OCI-LY7 (cell line): ENCODE measurements around the gene DNAH6. TPM values are rescaled to one million over a fixed set of nuclear protein-coding genes. Genes with fewer than 3 reads are reported as not detected.

Source experiments
- BruUV-seq: library from RNA; stranded (reverse); fragments of 400-500 nt; replicated peaks from 2 replicates; lab custom pipeline; 2021; lab: Mats Ljungman, UMichigan
- CTCF ChIA-PET: fragments of 300-600 bp; sonication (Branson Sonifier 250); formaldehyde crosslinking; loops from one replicate; lab custom pipeline; 2022; ENCODE audit warnings: antibody characterized with exemption; ENCODE audit not compliant: unreplicated experiment; lab: Charles Lee
- POLR2A ChIA-PET: fragments of 300-600 bp; sonication (Branson Sonifier 250); formaldehyde crosslinking; loops from one replicate; lab custom pipeline; 2022; ENCODE audit warnings: antibody characterized with exemption; lab: Charles Lee
- DNase-seq: peaks from one replicate; pipeline ENCODE4 v3.0.0-alpha.2; 2015; ENCODE audit warnings: low spot score
- H2AFZ ChIP-seq: fragments of 200-600 bp; sonication (generic), shearing (Covaris generic); 2 replicates; pipeline ENCODE4 v1.6.1; 2014; ENCODE audit warnings: mild to moderate bottlenecking, antibody characterized with exemption, low read length, moderate library complexity
- H3K27ac ChIP-seq: fragments of 200-600 bp; sonication (generic); 2 replicates; pipeline ENCODE4 v1.5.1; 2014; ENCODE audit warnings: mixed run types, low read depth, mild to moderate bottlenecking, moderate library complexity, low read length, inconsistent platforms; ENCODE audit not compliant: poor library complexity, severe bottlenecking
- H3K36me3 ChIP-seq: fragments of 200-600 bp; sonication (generic); 2 replicates; pipeline ENCODE4 v1.6.1; 2014; ENCODE audit warnings: mild to moderate bottlenecking, antibody characterized with exemption, low read length, moderate library complexity, mixed read lengths; ENCODE audit not compliant: insufficient read depth
- H3K4me1 ChIP-seq: fragments of 200-600 bp; sonication (generic); 2 replicates; pipeline ENCODE4 v1.5.1; 2014; ENCODE audit warnings: mild to moderate bottlenecking, low read length; ENCODE audit not compliant: insufficient read depth, poor library complexity, severe bottlenecking
- H3K4me2 ChIP-seq: fragments of 200-600 bp; sonication (generic); 2 replicates; pipeline ENCODE4 v1.6.1; 2014; ENCODE audit warnings: mild to moderate bottlenecking, low read length
- H3K4me3 ChIP-seq: fragments of 200-600 bp; sonication (generic); 2 replicates; pipeline ENCODE4 v1.5.1; 2014; ENCODE audit warnings: mild to moderate bottlenecking, low read depth, low read length; ENCODE audit not compliant: poor library complexity, severe bottlenecking
- H3K79me2 ChIP-seq: fragments of 200-600 bp; sonication (generic); 2 replicates; pipeline ENCODE4 v1.6.1; 2016; ENCODE audit warnings: low read depth, mild to moderate bottlenecking, low read length, moderate library complexity, mixed read lengths; ENCODE audit not compliant: insufficient read depth
- H3K9me2 ChIP-seq: fragments of 200-600 bp; sonication (generic); 2 replicates; pipeline ENCODE4 v1.6.1; 2016; ENCODE audit warnings: mild to moderate bottlenecking, low read length, mixed read lengths; ENCODE audit not compliant: insufficient read depth
- H3K9me3 ChIP-seq: fragments of 200-600 bp; sonication (generic); 2 replicates; pipeline ENCODE4 v1.6.1; 2014; ENCODE audit warnings: mild to moderate bottlenecking, mixed run types, low read length, mixed read lengths
- H4K20me1 ChIP-seq: fragments of 200-600 bp; sonication (generic); 2 replicates; pipeline ENCODE4 v1.6.1; 2014; ENCODE audit warnings: mild to moderate bottlenecking, antibody characterized with exemption, low read length, moderate library complexity, mixed read lengths; ENCODE audit not compliant: insufficient read depth
- CTCF ChIP-seq: fragments of 200-600 bp; sonication (generic); conservative IDR thresholded peaks from 2 replicates; pipeline ENCODE4 v1.5.1; 2014; ENCODE audit warnings: mild to moderate bottlenecking, antibody characterized with exemption, low read length, moderate library complexity, mixed read lengths
- EZH2phosphoT487 ChIP-seq: fragments of 200-600 bp; sonication (generic); IDR thresholded peaks from 2 replicates; pipeline ENCODE4 v1.6.1; 2018; ENCODE audit warnings: low read depth, borderline replicate concordance, mild to moderate bottlenecking, mixed run types, antibody characterized with exemption, low read length, moderate library complexity, mixed read lengths
- intact Hi-C: fragments of 100-400 bp; cut with micrococcal nuclease; formaldehyde crosslinking; loops from one replicate; pipeline ENCODE4 v1.10.0; 2022; ENCODE audit not compliant: unreplicated experiment
- total RNA-seq, 2 experiments: library from RNA; depleted of rRNA in 1 of 2; stranded (reverse); fragments of >200 nt in 1 of 2; shearing (Covaris generic) in 1 of 2; gene quantifications; 2 replicates each; pipeline ENCODE4 v1.2.3, GENCODE V29; 2014 to 2022

The DNAH6 gene
- total RNA-seq, 2 experiments from 2014 or later, result 0.63 to 1.6 TPM

- H3K27ac ChIP-seq, result no peak overlapping the region
- CTCF ChIA-PET, result interaction anchor here (0.6 to 1.1 kb wide), 2 partner anchors 39 to 78 kb away, joined by 3 read pairs; no protein-coding TSS in a partner anchor
Measured at GRCh38 chr2:84857566-84857965, 341.3 kb downstream of the DNAH6 start.

GRCh38 chr2:84858123-84858522, 341.8 kb downstream of the DNAH6 start:
- DNase-seq, result peak; percentile 33
- intact Hi-C loops, result loop anchor here (1.0 kb wide), 2 partner anchors 117 to 363 kb away; no protein-coding TSS in a partner anchor
- no TSS peak for BruUV-seq
- Histone ChIP-seq H3K4me2 (no peak overlapping the region), H3K4me1 (no peaks in the 10 kb centered on the region), H2AFZ (no peak overlapping the region), H3K9me3 (peaks cover under 1% of the 10 kb centered on the region; the same call in 1 of the 2 replicates), H4K20me1 (no peaks in the 10 kb centered on the region), H3K9me2 (no peaks in the 10 kb centered on the region), H3K79me2 (no peaks in the 10 kb centered on the region), H3K4me3 (no peak overlapping the region), H3K27ac (no peak overlapping the region), H3K36me3 (no peaks in the 10 kb centered on the region)
- ChIA-PET POLR2A (interaction anchor here (0.9 to 1.7 kb wide), 6 partner anchors 31 to 150 kb away, joined by 3 to 5 read pairs (median 3); no protein-coding TSS in a partner anchor), CTCF (interaction anchor here (0.5 to 1.1 kb wide), 2 partner anchors 29 to 79 kb away, joined by 3 to 5 read pairs; no protein-coding TSS in a partner anchor)
- TF ChIP-seq EZH2phosphoT487 (no peak), CTCF (peak; percentile 77)

More at GRCh38 chr2:84857566-84857965, 341.3 kb downstream of the DNAH6 start:
- Histone ChIP-seq H2AFZ (no peak overlapping the region), H3K36me3 (no peaks in the 10 kb centered on the region), H3K9me3 (peaks cover 4% of the 10 kb centered on the region; the same call in 1 of the 2 replicates), H3K79me2 (no peaks in the 10 kb centered on the region), H3K9me2 (no peaks in the 10 kb centered on the region), H3K4me1 (no peaks in the 10 kb centered on the region), H3K4me2 (no peak overlapping the region), H4K20me1 (no peaks in the 10 kb centered on the region), H3K4me3 (no peak overlapping the region)
- POLR2A ChIA-PET, result interaction anchor here (0.9 to 1.7 kb wide), 5 partner anchors 31 to 150 kb away, joined by 3 to 5 read pairs (median 3); no protein-coding TSS in a partner anchor
- intact Hi-C loops, result no loop called here
- DNase-seq, result no peak
- no peak for TF ChIP-seq EZH2phosphoT487
- no peak for TF ChIP-seq CTCF
- no TSS peak for BruUV-seq

- H3K4me2 ChIP-seq, result no peak overlapping the region
- ChIA-PET CTCF (no interaction called here), POLR2A (interaction anchor here (1.1 to 1.3 kb wide), 2 partner anchors 57 to 181 kb away, joined by 3 read pairs; no protein-coding TSS in a partner anchor)
- DNase-seq, result no peak
- H3K27ac ChIP-seq, result no peak overlapping the region
- no peaks in the 10 kb centered on the region for H4K20me1 ChIP-seq
- no peaks in the 10 kb centered on the region for H3K4me1 ChIP-seq
- no peaks in the 10 kb centered on the region for H3K9me2 ChIP-seq
- H2AFZ ChIP-seq, result no peak overlapping the region
- no TSS peak for BruUV-seq
- no peak overlapping the region for H3K4me3 ChIP-seq
- no peaks in the 10 kb centered on the region for H3K79me2 ChIP-seq
- TF ChIP-seq EZH2phosphoT487 (no peak), CTCF (no peak)
- H3K9me3 ChIP-seq, result no peaks in the 10 kb centered on the region
- H3K36me3 ChIP-seq, result no peaks in the 10 kb centered on the region
- intact Hi-C loops, result loop anchor here (1.0 kb wide), 2 partner anchors 118 to 364 kb away; no protein-coding TSS in a partner anchor
Measured at GRCh38 chr2:84858937-84859336, 342.6 kb downstream of the DNAH6 start.
